GM12878 (cell line): ENCODE data around the gene TFCP2.

Source experiments
- CTCF ChIP-seq, 3 experiments: IDR thresholded peaks in 2 of 3; conservative IDR thresholded peaks in 1 of 3; 2 replicates each; pipeline ENCODE4 v1.5.1; 2011; ENCODE audit warnings: low read depth in 3 of 3, low read length in 3 of 3, mild to moderate bottlenecking in 3 of 3, control low read depth in 2 of 3, moderate library complexity in 2 of 3, inconsistent platforms in 1 of 3, mixed read lengths in 1 of 3; ENCODE audit not compliant: control insufficient read depth in 2 of 3, insufficient read depth in 1 of 3; ENCODE audit errors: extremely low read depth in 1 of 3
- HDAC6 ChIP-seq: fragments of 200-600 bp; sonication (generic); IDR thresholded peaks from one replicate; pipeline ENCODE4 v1.8.0; 2017; ENCODE audit warnings: antibody characterized with exemption; ENCODE audit not compliant: unreplicated experiment
- STAT3 ChIP-seq: IDR thresholded peaks from 2 replicates; pipeline ENCODE4 v1.6.1; 2011; ENCODE audit warnings: low read depth, low read length, improper control_type of control experiment
- SUPT20H ChIP-seq: IDR thresholded peaks from 2 replicates; pipeline ENCODE4 v1.6.1; 2011; ENCODE audit warnings: low read depth, mild to moderate bottlenecking, low read length, moderate library complexity, borderline replicate concordance; ENCODE audit not compliant: control insufficient read depth
- USF1 ChIP-seq: IDR thresholded peaks from 2 replicates; pipeline ENCODE4 v1.6.1; 2011; ENCODE audit warnings: borderline replicate concordance, low read depth, mild to moderate bottlenecking, moderate library complexity, mixed read lengths, low read length; ENCODE audit not compliant: insufficient read depth; ENCODE audit errors: extremely low read length

- no peak for TF ChIP-seq CTCF (IDR thresholded peaks at IDR 0.05 in 2 of 3, conservative IDR thresholded peaks at IDR 0.05 in 1 of 3; ENCODE audit: control insufficient read depth in 2 of 3, extremely low read depth in 1 of 3, insufficient read depth in 1 of 3, low read depth in 3 of 3, low read length in 3 of 3)
- TF ChIP-seq STAT3: no peak
- TF ChIP-seq HDAC6: no peak
- TF ChIP-seq SUPT20H: no peak
- no peak for TF ChIP-seq USF1
Measured at GRCh38 chr12:51190820-51191219, 17.9 kb upstream of the TFCP2 start.
